Upper lobe of left lung (tissue), 4 donors: Measurements from ENCODE around the gene ISG15.

Source experiments
- POLR2A ChIP-seq, 4 donors: fragments of 450-650 bp; IDR thresholded peaks; one replicate each; pipeline ENCODE4 v1.5.1; 2016 to 2017; ENCODE audit warnings: antibody characterized with exemption in 4 of 4, mild to moderate bottlenecking in 2 of 4
- POLR2AphosphoS5 ChIP-seq, 2 donors: sonication (generic); formaldehyde crosslinking; IDR thresholded peaks; one replicate each; pipeline ENCODE4 v1.5.1; 2017; ENCODE audit warnings: antibody characterized with exemption in 2 of 2
- TF ChIP-seq, protein P1 (sequence below), 6 experiments: fragments of 450-650 bp in 4 of 6; fragments of 200-600 bp in 2 of 6; sonication (generic) in 2 of 6; IDR thresholded peaks; one replicate each; pipeline ENCODE4 v1.5.1; 2016 to 2019; ENCODE audit warnings: antibody characterized with exemption in 6 of 6

DNA sequence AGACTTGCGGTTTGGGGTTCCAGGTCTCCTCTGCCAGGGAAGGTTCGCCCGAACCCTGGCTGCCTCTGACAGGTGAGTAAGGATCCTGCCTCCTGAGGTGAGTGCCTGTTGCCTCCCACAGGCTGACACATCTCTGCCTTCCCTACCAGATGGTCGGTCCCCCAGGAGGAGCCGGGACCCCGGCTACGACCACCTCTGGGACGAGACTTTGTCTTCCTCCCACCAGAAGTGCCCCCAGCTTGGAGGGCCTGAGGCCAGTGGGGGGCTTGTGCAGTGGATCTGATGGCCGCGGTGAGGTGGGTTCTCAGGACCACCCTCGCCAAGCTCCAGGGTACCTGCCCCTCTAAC, 39.0 kb upstream of the ISG15 start:
- TF ChIP-seq, protein P1, sequence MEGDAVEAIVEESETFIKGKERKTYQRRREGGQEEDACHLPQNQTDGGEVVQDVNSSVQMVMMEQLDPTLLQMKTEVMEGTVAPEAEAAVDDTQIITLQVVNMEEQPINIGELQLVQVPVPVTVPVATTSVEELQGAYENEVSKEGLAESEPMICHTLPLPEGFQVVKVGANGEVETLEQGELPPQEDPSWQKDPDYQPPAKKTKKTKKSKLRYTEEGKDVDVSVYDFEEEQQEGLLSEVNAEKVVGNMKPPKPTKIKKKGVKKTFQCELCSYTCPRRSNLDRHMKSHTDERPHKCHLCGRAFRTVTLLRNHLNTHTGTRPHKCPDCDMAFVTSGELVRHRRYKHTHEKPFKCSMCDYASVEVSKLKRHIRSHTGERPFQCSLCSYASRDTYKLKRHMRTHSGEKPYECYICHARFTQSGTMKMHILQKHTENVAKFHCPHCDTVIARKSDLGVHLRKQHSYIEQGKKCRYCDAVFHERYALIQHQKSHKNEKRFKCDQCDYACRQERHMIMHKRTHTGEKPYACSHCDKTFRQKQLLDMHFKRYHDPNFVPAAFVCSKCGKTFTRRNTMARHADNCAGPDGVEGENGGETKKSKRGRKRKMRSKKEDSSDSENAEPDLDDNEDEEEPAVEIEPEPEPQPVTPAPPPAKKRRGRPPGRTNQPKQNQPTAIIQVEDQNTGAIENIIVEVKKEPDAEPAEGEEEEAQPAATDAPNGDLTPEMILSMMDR (IDR thresholded peaks at IDR 0.05), result no peak
- TF ChIP-seq POLR2A (IDR thresholded peaks at IDR 0.05), result no peak
- TF ChIP-seq POLR2AphosphoS5 (IDR thresholded peaks at IDR 0.05), result no peak
